Right hindlimb (tissue), 1 donor: ENCODE results near the gene ARHGDIA.
A peak's percentile ranks its signal among the peaks of the same experiment; 100 is the strongest.

Source experiments
- DNase-seq: peaks from one replicate; pipeline ENCODE4 v3.0.0-alpha.2; 2018

The ARHGDIA gene

GRCh38 chr17:81885869-81886548, 14.9 kb upstream of the ARHGDIA start:
- no peak for DNase-seq

- DNase-seq = no peak
Observed at GRCh38 chr17:81885454-81885853, 14.3 kb upstream of the ARHGDIA start.

- DNase-seq = no peak
Observed at GRCh38 chr17:81884968-81885367, 13.8 kb upstream of the ARHGDIA start.

- no peak for DNase-seq
Observed at GRCh38 chr17:81884520-81884919, 13.4 kb upstream of the ARHGDIA start.

GRCh38 chr17:81879121-81879520, 8.0 kb upstream of the ARHGDIA start:
- DNase-seq = no peak

- DNase-seq = no peak
Observed at GRCh38 chr17:81878294-81878693, 7.2 kb upstream of the ARHGDIA start.

- no peak for DNase-seq
Observed at GRCh38 chr17:81877569-81877968, 6.4 kb upstream of the ARHGDIA start.

GRCh38 chr17:81871387-81872230, 472 bp upstream of the ARHGDIA start:
- DNase-seq = peak; percentile 95

- peak; percentile 61 for DNase-seq
Observed at GRCh38 chr17:81870131-81870980, 781 bp downstream of the ARHGDIA start.

GRCh38 chr17:81869221-81870130, 1.7 kb downstream of the ARHGDIA start:
- peak; percentile 72 for DNase-seq

- DNase-seq = peak; percentile 74
Observed at GRCh38 chr17:81868674-81869220, 2.4 kb downstream of the ARHGDIA start.

GRCh38 chr17:81867991-81868673, 3.0 kb downstream of the ARHGDIA start:
- DNase-seq = peak; percentile 38

- DNase-seq = peak; percentile 59
Observed at GRCh38 chr17:81867170-81867990, 3.8 kb downstream of the ARHGDIA start.

GRCh38 chr17:81866440-81867169, 4.5 kb downstream of the ARHGDIA start:
- peak; percentile 40 for DNase-seq

- DNase-seq = peak; percentile 40
Observed at GRCh38 chr17:81865733-81866439, 5.3 kb downstream of the ARHGDIA start.

- no peak for DNase-seq
Observed at GRCh38 chr17:81865358-81865732, 5.8 kb downstream of the ARHGDIA start.

GRCh38 chr17:81863833-81864768, 7.0 kb downstream of the ARHGDIA start:
- no peak for DNase-seq
